Chondrocyte (in vitro differentiated cells): ENCODE measurements around the gene DDX59. TPM values are rescaled to one million over a fixed set of nuclear protein-coding genes. Genes with fewer than 3 reads are reported as not detected.

Experiments used
- DNase-seq: peaks from one replicate; pipeline ENCODE4 v3.0.0; 2021; ENCODE audit warnings: mixed read lengths, low spot score
- H3K27ac Mint-ChIP-seq: one replicate; pipeline ENCODE4 v1.8.0; 2021; ENCODE audit warnings: mild to moderate bottlenecking, moderate library complexity, mixed read lengths; ENCODE audit not compliant: unreplicated experiment
- H3K27me3 Mint-ChIP-seq: 2 replicates; pipeline ENCODE4 v1.8.0; 2021; ENCODE audit warnings: low read depth, mixed read lengths
- H3K36me3 Mint-ChIP-seq: 2 replicates; pipeline ENCODE4 v1.8.0; 2021; ENCODE audit warnings: low read depth, mixed read lengths
- H3K4me1 Mint-ChIP-seq: 2 replicates; pipeline ENCODE4 v1.8.0; 2021; ENCODE audit warnings: low read depth, mild to moderate bottlenecking, mixed read lengths
- H3K4me3 Mint-ChIP-seq: one replicate; pipeline ENCODE4 v1.8.0; 2021; ENCODE audit warnings: mild to moderate bottlenecking, moderate library complexity, mixed read lengths; ENCODE audit not compliant: unreplicated experiment
- H3K9me3 Mint-ChIP-seq: 2 replicates; pipeline ENCODE4 v1.8.0; 2021; ENCODE audit warnings: low read depth, mixed read lengths
- total RNA-seq: library from RNA; stranded (reverse); gene quantifications from 3 replicates; pipeline ENCODE4 v1.2.1, GENCODE V29; 2021
- TF ChIP-seq, protein P1 (sequence below): fragments of 200-600 bp; sonication (generic); IDR thresholded peaks from 2 replicates; pipeline ENCODE4 v1.5.0; 2021; ENCODE audit warnings: antibody characterized with exemption, mild to moderate bottlenecking, moderate library complexity

Gene DDX59
- total RNA-seq, 1 donor from 2014 or later, result 15.9 TPM

DNA sequence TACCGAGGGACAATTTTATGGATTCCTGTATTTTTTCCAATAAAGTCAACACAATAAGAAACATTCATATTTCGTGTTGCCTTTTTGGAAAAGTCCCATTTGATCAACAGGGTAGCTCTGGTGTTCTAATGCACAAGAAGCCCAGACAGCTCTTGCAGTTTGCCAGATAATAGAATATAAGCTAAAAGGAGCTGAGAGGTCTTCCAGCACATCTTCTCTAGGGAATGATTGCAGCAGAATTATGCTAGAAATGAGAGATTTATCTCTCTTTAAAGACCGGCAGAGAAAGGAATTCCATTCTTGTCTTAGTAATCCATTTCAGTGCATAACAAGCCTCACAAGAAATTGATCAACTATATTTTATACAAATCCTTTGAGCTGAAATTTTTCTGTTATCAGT lies 25.0 kb upstream of the DDX59 start:
- H3K36me3 Mint-ChIP-seq, result no peaks in the 10 kb centered on the region
- H3K27ac Mint-ChIP-seq, result no peak overlapping the region
- no peaks in the 10 kb centered on the region for H3K27me3 Mint-ChIP-seq
- no peaks in the 10 kb centered on the region for H3K9me3 Mint-ChIP-seq
- no peak overlapping the region for H3K4me3 Mint-ChIP-seq
- TF ChIP-seq, protein P1, sequence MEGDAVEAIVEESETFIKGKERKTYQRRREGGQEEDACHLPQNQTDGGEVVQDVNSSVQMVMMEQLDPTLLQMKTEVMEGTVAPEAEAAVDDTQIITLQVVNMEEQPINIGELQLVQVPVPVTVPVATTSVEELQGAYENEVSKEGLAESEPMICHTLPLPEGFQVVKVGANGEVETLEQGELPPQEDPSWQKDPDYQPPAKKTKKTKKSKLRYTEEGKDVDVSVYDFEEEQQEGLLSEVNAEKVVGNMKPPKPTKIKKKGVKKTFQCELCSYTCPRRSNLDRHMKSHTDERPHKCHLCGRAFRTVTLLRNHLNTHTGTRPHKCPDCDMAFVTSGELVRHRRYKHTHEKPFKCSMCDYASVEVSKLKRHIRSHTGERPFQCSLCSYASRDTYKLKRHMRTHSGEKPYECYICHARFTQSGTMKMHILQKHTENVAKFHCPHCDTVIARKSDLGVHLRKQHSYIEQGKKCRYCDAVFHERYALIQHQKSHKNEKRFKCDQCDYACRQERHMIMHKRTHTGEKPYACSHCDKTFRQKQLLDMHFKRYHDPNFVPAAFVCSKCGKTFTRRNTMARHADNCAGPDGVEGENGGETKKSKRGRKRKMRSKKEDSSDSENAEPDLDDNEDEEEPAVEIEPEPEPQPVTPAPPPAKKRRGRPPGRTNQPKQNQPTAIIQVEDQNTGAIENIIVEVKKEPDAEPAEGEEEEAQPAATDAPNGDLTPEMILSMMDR, result no peak
- peaks cover under 1% of the 10 kb centered on the region for H3K4me1 Mint-ChIP-seq
- DNase-seq, result no peak

DNA sequence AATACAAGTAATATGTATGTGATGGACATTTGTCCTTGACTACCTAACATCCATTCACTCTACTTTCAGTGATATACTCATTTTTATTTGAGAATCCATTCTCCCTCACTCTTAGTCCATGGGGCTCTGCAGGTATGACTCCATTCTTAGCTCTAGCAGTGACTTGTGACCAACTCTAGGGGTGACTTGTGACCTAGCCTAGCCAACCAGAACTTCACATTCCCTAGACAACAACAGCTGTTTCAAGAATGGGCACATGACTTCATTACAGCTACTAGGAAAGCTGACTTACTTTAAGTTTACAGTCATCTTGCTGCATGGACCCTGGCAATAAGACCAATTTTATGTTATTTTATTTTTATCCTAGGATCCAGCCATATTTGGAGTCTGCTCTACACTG lies 23.6 kb upstream of the DDX59 start:
- Mint-ChIP-seq H3K27ac (no peak overlapping the region), H3K36me3 (no peaks in the 10 kb centered on the region), H3K27me3 (no peaks in the 10 kb centered on the region), H3K9me3 (no peaks in the 10 kb centered on the region), H3K4me3 (no peak overlapping the region), H3K4me1 (no peaks in the 10 kb centered on the region)
- DNase-seq, result no peak
- TF ChIP-seq, protein P1, result no peak

DNA sequence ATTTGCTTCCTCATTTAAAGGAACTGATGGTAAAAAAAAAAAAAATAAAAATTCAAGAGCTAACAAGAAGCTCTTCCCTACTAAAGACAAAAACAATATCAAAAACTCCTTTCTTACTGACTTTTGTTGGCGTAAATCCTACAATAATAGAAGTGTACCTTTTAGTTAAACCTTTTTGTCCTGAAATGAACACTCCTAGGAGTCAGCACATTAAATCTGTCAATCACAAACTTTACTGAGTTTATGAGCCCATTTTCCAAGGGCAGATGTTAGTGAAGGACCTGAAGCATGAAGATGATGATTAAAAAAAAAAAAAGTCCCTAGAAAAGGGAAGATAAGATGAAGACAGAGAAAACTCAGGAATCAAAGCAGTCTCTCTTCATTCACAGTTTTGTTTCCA lies 22.6 kb upstream of the DDX59 start:
- Mint-ChIP-seq H3K36me3 (no peaks in the 10 kb centered on the region), H3K4me1 (no peaks in the 10 kb centered on the region), H3K9me3 (no peaks in the 10 kb centered on the region), H3K27ac (no peak overlapping the region), H3K4me3 (no peak overlapping the region), H3K27me3 (no peaks in the 10 kb centered on the region)
- TF ChIP-seq, protein P1, result no peak
- no peak for DNase-seq

DNA sequence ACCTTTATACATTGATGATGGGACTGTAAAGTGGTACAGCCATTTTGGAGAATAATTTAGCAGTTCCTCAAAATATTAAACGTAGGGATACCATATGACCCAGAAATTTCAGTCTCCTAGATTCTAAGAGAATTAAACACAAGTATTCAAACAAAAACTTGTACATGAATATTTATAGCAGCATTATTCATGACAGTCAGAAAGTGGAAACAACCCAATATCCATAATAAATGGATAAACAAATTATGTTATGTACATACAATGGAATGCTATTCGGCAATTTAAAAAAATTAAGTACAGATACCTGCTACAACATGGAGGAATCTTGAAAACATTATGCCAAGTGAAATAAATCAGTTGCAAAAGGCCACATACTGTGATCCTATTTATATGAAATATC lies 16.9 kb upstream of the DDX59 start:
- Mint-ChIP-seq H3K4me1 (no peaks in the 10 kb centered on the region), H3K4me3 (no peak overlapping the region), H3K27me3 (no peaks in the 10 kb centered on the region), H3K27ac (no peak overlapping the region), H3K36me3 (no peaks in the 10 kb centered on the region), H3K9me3 (no peaks in the 10 kb centered on the region)
- no peak for DNase-seq
- TF ChIP-seq, protein P1, result no peak

DNA sequence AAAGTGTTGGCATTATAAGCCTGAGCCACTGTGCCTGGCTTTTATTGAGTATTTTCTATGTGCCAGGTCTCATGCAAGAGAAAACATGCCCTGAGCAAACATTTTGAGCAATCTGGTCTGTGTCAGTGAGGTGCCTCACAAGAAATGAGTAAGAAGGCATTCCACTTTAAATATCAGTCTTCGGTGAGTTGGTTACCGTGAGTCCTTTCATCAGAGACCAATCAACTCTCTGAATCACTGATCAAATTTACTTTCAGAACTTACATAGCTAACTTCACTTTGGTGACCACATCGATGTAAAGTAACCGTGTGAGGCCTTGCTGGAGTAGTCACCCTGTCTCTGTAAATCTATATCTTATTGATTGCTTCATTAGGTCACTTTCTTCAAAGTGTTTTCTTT lies 14.3 kb upstream of the DDX59 start:
- H3K4me1 Mint-ChIP-seq, result no peaks in the 10 kb centered on the region
- H3K27me3 Mint-ChIP-seq, result no peaks in the 10 kb centered on the region
- H3K4me3 Mint-ChIP-seq, result no peak overlapping the region
- H3K9me3 Mint-ChIP-seq, result no peaks in the 10 kb centered on the region
- H3K36me3 Mint-ChIP-seq, result no peaks in the 10 kb centered on the region
- TF ChIP-seq, protein P1, result no peak
- no peak for DNase-seq
- H3K27ac Mint-ChIP-seq, result no peak overlapping the region
